C1 segment of cervical spinal cord (tissue), 14 donors: ENCODE measurements around the gene MUC3A.
"Not testable (repeated sequence)": the region's sequence is repeated elsewhere in the genome, so short reads cannot be mapped to it uniquely, and the experiment has no call there.

Experiments used
- DNase-seq, 14 donors: peaks; one replicate each; lab custom pipeline; 2025; lab: John Stamatoyannopoulos, UW

Gene MUC3A, protein sequence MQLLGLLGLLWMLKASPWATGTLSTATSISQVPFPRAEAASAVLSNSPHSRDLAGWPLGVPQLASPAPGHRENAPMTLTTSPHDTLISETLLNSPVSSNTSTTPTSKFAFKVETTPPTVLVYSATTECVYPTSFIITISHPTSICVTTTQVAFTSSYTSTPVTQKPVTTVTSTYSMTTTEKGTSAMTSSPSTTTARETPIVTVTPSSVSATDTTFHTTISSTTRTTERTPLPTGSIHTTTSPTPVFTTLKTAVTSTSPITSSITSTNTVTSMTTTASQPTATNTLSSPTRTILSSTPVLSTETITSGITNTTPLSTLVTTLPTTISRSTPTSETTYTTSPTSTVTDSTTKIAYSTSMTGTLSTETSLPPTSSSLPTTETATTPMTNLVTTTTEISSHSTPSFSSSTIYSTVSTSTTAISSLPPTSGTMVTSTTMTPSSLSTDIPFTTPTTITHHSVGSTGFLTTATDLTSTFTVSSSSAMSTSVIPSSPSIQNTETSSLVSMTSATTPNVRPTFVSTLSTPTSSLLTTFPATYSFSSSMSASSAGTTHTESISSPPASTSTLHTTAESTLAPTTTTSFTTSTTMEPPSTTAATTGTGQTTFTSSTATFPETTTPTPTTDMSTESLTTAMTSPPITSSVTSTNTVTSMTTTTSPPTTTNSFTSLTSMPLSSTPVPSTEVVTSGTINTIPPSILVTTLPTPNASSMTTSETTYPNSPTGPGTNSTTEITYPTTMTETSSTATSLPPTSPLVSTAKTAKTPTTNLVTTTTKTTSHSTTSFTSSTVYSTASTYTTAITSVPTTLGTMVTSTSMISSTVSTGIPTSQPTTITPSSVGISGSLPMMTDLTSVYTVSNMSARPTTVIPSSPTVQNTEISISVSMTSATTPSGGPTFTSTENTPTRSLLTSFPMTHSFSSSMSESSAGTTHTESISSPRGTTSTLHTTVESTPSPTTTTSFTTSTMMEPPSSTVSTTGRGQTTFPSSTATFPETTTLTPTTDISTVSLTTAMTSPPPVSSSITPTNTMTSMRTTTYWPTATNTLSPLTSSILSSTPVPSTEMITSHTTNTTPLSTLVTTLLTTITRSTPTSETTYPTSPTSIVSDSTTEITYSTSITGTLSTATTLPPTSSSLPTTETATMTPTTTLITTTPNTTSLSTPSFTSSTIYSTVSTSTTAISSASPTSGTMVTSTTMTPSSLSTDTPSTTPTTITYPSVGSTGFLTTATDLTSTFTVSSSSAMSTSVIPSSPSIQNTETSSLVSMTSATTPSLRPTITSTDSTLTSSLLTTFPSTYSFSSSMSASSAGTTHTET (N-terminal part only)

DNA sequence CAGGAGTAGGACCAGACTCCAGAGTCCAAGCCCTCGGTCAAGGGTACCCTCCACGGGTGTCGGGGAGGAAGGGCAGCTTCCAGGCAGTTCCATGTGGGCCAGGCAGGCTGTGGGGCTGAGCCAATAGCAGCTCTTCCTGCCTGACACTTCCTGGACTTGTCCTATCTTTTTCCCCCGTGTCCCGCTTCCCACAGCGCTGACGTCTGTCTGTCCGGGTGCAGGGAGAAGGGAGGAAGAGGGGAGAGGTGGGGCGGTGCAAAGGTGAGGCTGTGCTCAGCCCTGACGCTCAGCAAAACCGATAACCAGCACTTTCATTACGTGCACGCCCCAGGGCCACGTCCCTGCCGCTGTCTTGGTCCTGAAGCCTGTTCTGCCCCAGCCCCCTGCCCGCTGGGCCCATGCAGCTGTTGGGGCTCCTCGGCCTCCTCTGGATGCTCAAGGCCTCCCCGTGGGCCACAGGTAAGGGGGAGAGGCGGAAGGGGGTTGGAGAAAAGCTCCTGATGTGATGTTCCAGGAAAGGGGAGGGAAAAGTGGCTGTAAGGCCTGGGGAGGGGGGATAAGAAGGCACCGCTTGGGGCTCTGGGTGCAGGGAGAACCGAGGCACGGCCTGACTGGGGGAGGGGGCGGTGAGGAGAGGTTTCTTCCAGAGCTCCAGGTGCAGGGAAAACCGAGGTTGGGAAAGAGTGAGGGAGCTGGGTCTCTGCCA lies at the start of gene MUC3A:
MUC3A (plus strand) TSS at position 308 of the 706 bp plus-strand sequence; CDS start at position 399, 91 bp downstream.
- no peak for DNase-seq

DNA sequence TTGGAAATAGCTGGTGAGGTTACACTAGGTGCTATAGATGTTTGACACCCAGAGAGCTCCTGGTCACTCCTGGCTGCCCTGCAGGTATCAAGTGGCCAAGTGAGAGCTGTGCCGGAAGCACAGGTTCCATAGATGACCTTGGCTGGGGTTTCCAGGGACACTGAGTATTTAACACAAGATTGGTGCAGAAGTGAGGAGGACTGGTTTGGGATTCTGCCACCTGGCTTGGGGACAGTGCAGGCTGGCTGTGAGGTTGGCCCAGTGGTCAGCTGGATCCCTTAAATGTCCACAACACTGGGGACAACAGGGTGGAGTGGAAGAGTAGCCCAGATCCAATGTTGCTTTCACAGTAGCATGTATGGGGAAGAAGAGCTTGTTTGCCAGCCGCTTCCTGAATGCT lies 48.4 kb upstream of the MUC3A start:
- no peak for DNase-seq

DNA sequence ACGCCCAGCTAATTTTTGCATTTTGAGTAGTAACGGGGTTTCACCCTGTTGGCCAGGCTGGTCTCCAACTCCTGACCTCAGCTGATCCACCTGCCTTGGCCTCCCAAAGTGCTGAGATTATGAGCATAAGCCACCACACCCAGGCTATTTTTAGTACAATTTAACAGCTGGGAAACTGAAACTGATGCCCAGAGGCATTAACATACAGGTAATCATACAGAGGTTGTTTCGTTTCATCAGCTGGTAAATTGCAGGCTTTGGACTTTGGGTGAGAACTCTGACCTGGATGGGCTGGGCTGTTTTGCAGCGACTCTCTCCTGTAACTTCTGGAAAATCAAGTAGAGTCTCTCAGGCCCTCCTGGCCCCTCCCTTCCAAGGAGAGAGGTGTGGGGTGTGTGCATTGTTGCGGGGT lies 47.4 kb upstream of the MUC3A start:
- DNase-seq = no peak

DNA sequence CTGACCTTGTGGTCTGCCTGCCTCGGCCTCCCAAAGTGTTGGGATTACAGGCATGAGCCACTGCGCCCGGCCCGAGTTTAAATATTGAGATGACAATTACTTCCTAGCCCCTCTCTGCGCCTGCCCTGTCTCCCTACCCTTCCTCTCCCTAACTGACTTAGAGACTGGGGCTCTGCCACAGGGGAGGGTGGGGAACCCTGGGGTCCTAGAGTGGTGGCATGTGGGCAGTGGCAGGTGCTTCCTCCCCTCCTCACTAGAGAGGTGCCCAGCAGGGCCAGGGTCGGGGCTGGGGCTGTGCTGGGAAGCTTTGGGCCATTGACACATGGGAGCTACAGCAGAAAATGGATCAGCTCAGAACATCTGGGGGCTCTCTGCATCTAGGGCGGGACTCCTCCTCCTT lies 46.7 kb upstream of the MUC3A start:
- no peak for DNase-seq

DNA sequence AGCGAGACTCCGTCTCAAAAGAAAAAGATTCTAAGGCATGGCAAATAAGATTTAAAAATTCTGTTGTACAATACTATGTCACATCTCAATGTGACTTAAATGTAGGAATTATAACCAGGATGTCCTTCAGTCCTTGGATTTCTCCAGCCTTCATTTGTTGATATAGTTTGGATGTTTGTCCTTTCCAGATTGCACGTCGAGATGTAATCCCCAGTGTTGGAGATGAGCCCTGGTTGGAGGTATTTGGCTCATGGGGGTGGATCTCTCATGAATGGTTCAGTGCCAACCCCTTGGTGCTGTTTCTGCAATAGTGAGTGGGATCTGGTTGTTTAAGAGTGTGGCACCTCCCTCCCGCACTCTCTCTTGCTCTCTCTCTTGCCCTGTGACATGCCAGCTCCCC lies 40.8 kb upstream of the MUC3A start:
- DNase-seq = no peak

DNA sequence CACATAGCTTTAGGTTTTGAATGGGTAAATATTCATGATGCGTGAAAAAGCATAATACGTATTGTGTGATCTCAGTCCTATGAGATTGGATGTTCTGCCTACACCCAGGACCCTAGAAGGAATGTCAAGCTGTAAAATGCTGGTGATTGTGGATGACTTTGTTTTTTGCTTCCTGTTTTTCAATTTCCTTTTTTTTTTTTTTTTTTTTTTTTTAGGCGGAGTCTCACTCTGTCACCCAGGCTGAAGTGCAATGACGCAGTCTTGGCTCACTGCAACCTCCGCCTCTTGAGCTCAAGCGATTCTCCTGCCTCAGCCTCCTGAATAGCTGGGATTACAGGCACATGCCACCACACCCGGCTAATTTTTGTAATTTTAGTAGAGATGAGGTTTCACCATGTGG lies 38.9 kb upstream of the MUC3A start:
- not testable (repeated sequence) for DNase-seq

DNA sequence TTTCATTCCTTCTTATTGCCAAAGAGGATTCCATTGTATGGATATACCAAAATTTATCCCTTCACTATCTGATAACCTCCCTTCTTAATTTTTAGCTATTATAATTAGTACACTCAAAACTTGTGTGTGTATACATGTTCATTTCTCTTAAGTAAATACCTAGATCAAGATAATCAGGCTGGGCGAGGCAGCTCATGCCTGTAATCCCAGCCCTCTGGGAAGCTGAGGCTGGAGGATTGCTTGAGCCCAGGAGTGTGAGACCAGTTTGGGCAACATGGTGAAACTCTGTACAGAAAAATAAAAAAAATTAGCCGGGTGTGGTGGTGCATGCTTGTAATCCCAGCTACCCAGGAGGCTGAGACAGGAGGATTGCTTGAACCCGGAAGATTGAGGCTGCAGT lies 37.9 kb upstream of the MUC3A start:
- DNase-seq = no peak

DNA sequence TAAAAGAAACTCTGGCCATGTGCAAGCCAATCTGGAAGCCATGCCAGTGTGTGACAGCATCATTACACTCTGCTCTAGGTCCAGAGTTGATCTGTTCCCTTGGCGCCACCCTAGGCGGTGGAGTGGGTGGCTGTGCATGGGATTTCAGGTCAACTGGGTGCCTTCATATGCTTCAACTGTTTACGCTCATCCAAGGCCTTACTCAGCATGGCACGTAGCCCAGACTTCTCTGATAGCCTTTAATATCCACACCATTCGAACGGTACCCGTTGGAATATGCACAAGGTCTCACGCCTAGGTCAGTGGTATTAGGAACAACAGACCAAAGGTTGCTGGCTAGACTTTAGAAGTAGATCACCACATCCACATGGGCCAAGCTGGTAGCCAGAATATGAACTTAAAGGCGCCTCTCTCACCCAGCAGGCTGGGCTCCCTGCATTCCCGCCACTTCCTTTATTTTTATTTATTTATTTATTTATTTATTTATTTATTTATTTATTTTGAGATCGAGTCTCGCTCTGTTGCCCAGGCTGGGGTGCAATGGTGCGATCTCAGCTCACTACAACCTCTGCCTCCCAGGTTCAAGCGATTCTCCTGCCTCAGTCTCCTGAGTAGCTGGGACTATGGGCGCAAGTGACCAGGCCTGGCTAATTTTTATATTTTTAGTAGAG lies 35.0 kb upstream of the MUC3A start:
- DNase-seq = no peak

DNA sequence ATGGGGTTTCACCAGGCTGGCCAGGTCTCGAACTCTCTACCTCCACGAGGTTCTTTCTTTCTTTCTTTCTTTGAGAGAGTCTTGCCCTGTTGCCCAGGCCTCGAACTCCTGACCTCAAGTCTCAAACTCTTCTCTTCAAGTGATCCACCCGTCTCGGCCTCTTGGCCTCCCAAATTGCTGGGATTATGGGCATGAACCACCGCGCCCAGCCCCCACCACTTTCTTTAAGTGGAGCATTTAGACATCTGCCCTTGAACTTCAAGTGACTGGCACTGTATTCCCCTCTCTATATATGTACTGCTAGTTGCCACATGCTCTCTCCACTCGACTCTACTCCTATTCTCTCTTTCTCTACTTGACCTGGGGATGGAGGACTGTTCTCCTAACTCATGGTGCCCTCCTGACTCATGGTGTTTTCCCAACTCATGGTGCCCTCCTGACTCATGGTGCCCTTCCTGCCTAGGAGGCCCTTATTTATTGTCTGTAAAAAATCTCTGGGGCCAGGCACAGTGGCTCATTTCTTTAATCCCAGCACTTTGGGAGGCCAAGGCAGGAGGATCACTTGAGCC lies 34.4 kb upstream of the MUC3A start:
- DNase-seq = no peak

DNA sequence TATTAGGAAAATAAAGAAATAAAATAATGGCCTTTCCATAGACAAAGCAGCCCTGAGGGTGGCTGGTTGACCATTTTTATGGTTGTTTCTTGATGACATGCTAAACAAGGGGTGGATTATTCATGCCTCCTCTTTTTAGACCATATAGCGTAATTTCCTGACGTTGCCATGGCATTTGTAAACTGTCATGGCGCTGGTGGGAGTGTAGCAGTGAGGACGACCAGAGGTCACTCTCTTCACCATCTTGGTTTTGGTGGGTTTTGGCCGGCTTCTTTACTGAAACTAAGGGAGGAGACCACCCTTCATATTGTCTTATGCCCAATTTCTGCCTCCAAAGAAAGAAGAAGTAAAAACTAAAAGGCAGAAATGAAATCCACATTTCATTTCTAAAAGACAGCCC lies 30.0 kb upstream of the MUC3A start:
- DNase-seq = not testable (repeated sequence)

DNA sequence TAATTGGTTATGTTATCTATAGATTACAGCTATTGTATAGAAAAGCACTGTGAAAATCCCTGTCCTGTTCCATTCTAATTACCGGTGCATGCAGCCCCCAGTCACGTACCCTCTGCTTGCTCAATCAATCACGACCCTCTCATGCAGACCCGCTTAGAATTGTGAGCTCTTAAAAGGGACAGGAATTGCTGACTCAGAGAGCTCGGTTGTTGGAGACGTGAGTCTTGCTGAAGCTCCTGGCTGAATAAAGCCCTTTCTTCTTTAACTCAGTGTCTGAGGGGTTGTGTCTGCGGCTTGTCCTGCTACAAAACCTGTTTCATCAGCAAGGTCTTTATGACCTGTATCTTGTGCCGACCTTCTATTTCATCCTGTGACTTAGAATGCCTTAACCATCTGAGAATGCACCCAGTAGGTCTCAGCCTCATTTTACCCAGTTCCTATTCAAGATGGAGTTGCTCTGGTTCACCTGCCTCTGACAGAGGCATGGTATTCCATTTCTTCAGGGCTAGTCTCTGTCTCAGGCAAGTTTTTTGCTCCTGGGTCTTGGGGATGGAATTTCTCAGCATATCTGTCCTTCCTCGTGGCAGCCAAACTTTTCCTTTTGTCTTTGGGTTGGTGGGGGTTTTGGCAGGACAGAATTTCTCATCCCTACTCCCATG lies 29.4 kb upstream of the MUC3A start:
- not testable (repeated sequence) for DNase-seq

DNA sequence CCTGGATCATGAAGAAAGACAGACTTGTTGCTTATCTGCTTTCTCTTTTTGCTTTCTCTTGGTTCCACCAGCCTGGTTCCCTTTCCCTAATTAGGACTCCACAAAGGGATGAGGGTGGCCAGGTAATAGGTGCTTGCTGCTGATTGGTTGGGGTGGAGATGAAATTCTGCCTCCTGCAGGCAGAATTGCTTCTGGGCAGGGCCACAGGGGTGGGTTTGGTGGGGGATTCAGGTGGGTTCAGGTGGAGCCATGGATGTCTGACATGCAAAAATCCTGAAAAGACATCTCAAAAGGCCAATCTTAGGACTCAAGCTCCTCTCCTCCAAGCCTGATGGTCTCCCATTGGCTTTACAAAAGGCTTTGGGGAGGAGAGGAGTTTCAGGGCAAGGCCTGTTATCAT lies 28.3 kb upstream of the MUC3A start:
- no peak for DNase-seq

DNA sequence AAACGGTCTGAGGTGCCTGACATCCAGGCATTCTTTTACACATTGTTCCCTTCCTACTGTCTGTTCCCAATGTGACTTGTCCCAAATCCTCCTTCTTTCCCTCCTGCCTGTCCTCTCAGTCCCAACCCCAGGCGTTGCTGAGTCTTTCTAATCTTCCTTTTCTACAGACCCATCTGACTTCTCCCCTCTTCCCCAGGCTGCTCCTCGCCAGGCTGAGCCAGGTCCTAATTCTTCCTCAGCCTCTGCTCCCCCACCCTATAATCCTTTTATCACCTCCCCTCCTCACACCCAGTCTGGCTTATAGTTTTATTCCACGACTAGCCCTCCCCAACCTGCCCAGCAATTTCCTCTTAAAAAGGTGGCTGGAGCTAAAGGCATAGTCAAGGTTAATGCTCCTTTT lies 25.7 kb upstream of the MUC3A start:
- not testable (repeated sequence) for DNase-seq

DNA sequence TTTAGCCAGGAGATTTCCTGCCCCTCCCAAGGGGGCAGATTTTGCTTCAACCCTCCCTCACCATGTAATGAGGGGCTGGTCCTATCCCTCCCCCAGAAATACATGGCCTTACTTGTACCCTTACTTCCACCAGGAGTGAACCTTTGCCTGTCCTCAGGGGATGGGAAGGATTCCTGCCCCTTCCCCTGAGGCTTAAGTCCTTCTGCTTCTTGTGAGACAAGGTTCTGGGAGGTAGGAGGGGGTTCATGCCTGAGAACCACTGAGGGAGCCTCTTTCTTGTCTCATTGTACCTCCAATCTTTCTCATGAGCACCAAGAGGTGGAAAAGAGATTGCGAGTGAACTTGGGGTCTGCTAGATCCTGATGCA lies 19.5 kb upstream of the MUC3A start:
- DNase-seq = no peak

DNA sequence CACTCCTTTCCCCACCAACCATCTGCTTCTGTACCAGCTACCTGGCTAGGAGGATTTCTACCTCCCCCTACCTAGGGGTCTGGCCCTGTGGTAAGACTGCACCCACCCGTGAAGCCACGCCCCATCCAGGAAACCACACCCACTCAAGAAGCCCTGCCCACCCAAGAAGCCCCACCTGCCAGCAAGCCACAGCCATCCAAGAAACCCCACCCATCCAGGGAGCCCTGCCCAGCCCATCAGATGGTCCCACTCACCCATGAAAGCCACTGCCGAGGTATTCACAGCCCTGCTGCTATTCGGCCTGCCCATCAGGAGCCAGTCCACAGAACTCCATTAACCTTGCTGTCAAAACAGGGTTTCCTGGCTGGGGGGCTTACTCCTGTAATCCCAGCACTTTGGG lies 15.6 kb upstream of the MUC3A start:
- no peak for DNase-seq

DNA sequence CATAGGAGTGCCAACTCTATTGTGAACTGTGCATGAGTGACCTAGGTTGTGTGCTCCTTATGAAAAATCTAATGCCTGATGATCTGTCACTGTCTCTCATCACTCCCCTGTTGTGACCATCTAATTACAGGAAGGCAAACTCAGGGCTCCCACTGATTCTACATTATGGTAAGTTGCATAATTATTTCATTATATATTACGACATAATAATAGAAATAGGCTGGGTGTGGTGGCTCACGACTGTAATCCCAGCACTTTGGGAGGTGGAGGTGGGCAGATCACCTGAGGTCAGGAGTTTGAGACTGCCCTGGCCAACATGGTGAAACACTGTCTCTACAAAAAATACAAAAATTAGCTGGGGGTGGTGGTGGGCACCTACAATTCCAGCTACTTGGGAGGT lies 14.0 kb upstream of the MUC3A start:
- not testable (repeated sequence) for DNase-seq

DNA sequence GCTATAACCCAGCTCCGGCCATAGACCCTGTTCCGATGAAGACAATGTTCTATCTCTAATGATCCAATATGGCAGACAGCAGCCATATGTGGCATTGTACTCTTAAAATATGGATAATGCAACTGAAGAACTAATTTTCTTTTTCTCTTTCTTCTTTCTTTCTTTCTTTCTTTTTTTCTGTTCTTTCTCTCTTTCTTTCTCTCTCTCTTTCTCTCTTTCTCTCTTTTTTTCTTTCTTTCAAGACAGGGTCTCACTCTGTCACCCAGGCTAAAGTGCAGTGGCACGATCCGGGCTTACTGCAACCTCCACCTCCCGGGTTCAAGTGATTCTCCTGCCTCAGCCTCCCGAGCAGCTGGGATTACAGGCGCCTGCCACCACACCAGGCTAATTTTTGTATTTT lies 13.2 kb upstream of the MUC3A start:
- DNase-seq = not testable (repeated sequence)

DNA sequence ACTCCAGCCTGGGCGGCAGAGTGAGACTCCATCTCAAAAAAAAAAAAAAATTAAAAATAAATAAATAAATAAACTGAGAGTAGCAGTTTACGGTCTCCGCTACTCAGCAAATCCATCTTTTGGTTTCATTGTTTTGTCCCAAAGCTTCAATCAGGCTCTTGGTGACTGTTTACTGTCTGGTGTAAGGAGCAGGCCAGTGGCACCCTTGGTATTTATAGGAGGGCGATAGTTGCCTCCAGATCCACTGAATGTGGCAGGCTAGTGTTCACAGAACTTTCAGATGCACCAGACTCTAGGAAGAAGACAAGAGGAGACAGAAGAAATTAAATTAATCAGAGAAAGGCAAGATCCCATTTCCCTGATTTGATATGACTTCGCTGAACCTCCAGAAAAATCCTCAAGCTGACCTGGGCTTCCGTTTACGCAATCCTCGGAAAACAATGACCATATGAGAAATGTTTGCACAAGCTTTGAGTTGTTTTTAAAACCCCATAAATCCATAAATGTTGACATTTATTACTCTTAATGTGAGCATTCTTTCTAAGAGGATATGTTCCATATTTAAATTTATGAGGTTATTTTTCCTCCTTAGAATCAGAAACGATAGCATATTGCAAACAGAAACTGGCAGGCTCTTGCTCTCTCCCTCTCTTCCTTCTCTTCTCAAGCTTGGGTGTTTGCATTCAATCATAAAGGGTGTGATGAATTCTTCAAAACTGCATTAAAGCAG lies 7.1 kb upstream of the MUC3A start:
- DNase-seq = no peak

DNA sequence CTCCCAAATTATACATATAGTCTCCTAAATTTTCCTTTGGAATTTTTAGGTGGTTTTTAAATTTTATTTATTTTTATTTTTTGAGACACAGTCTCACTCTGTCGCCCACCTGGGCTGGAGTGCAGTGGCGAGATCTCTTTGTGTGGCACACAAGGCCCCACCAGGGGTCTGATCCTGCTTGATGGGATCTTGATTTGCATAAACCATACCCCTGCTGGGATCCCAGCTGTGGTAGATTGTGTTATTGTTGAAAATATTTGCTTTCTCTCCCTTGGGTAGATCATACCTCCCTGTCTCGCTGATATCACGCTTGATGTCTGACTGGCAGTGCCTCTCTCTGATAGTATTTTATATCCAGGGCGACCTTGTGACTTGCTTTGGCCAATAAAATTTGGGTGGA lies 5.6 kb upstream of the MUC3A start:
- no peak for DNase-seq
